ENCODE measurements around the gene SAMD4B. TPM values are rescaled to one million over a fixed set of nuclear protein-coding genes. Genes with fewer than 3 reads are reported as not detected.

Gene SAMD4B, protein sequence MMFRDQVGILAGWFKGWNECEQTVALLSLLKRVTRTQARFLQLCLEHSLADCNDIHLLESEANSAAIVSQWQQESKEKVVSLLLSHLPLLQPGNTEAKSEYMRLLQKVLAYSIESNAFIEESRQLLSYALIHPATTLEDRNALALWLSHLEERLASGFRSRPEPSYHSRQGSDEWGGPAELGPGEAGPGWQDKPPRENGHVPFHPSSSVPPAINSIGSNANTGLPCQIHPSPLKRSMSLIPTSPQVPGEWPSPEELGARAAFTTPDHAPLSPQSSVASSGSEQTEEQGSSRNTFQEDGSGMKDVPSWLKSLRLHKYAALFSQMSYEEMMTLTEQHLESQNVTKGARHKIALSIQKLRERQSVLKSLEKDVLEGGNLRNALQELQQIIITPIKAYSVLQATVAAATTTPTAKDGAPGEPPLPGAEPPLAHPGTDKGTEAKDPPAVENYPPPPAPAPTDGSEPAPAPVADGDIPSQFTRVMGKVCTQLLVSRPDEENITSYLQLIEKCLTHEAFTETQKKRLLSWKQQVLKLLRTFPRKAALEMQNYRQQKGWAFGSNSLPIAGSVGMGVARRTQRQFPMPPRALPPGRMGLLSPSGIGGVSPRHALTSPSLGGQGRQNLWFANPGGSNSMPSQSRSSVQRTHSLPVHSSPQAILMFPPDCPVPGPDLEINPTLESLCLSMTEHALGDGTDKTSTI
- total RNA-seq (2012; rRNA removed): 58.1 and 59.0 TPM in 2 replicates

DNA sequence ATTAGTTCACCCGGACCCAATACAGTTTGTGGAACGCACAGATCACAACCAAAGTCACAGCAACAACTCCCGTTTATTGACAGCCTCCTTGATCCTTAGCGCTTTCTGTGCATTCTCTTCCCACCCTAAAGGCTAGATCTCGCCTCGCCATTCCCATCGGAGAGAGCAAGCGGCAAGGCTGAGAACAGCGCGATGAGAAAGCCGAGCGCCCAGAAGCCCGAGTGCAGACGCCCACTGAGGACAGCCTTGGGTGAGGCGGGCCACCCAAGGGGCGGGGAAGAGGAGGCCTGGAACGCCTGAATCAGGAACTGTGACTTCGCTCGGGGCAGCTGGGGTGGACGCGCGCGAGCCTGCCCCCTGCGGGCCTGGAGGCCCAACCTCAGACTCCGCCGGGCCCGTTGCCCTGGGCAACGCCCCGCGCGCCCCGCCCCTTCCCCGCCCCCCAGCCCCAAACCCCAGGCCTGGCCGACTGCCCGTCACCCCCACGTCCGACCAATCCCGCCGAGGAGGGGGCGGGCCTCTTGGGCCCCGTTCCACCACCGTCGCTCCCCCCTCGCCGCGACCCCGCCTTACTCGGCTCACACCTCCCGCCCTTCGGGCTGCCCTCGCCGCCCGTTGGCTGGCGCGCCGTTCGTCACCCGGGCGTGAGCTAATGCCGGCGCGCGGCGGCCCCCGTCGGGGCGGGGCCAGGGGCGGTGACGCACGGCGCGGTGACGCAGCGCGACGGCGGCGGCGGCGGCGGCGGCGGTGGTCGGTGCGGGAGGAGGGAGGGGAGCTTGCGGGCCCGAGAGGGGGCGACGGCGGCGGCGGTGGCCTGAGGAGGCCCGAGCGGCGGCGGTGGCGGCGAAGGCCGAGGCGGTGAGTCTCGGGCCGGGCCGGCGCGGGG lies at the start of gene SAMD4B:
TSS of gene SAMD4B (plus strand) at position 703 of the 886 bp plus-strand sequence. CDS start 14,473 bp downstream, outside the sequence.
- no peaks in the 10 kb centered on the region for H3K9me3 ChIP-seq (replicated peaks; ENCODE audit: low read length)
- H3K36me3 ChIP-seq (ENCODE audit: insufficient read depth, low read length): peaks cover 16% of the 10 kb centered on the region
- H3K4me3 ChIP-seq (ENCODE audit: low read length): peak within 1 kb of the TSS; percentile 91
- H3K9ac ChIP-seq (ENCODE audit: low read depth, low read length): peak within 1 kb of the TSS; percentile 94
- peak within 1 kb of the TSS; percentile 94 for H3K4me2 ChIP-seq (ENCODE audit: low read length)
- H3K27me3 ChIP-seq (ENCODE audit: control insufficient read depth, insufficient read depth, low read length): no peaks in the 10 kb centered on the region
- H3K4me1 ChIP-seq (ENCODE audit: control insufficient read depth, insufficient read depth, low read length): peaks cover 14% of the 10 kb centered on the region

DNA sequence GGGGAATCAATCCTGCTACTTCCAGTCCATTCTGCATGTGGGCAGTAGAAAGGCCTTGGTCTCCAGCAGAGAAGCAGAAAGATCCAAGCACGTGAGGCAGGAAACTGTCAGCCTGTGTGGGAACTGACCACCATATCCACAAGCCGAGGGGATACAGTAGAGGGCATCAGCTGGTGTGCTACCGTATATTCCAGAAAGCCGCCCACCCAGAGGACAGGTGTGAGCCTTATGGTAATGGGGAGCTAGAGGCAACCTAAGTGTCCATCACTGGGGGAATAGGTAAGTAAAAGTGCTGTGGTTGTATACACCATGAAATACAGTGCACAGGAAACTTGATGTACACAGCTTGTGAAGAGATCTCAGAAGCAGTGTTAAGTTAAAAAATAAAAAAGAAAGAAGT lies 48.8 kb upstream of the SAMD4B start:
- Histone ChIP-seq H3K36me3 (ENCODE audit: insufficient read depth, low read length) (no peaks in the 10 kb centered on the region), H3K9ac (ENCODE audit: low read depth, low read length) (no peak overlapping the region), H3K27me3 (ENCODE audit: control insufficient read depth, insufficient read depth, low read length) (peaks cover 44% of the 10 kb centered on the region), H3K4me1 (ENCODE audit: control insufficient read depth, insufficient read depth, low read length) (no peaks in the 10 kb centered on the region), H3K4me3 (ENCODE audit: low read length) (no peak overlapping the region), H3K4me2 (ENCODE audit: low read length) (no peak overlapping the region), H3K9me3 (replicated peaks; ENCODE audit: low read length) (no peaks in the 10 kb centered on the region)

DNA sequence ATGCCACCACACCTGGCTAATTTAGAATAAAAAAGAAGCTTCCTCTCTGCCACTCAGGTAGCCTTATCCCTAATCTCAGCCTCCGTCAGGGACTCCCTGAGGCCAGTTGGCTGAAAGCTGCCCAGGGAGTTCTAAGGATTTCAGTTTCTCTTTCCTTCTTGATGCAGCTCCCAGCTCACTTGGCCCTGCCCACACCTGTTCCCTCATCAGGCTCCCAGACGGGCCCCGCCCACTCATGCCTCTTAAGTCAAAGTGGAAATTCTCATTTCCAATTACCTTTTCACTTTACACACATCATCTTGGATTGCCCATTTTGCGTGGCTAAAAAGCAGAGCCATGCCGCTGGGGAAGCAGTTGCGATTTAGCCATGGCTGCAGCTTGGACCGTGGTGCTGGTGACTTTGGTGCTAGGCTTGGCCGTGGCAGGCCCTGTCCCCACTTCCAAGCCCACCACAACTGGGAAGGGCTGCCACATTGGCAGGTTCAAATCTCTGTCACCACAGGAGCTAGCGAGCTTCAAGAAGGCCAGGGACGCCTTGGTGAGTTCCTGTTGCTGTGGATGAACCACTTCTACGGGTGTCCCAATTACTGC lies 46.1 kb upstream of the SAMD4B start, which contains the start of gene IFNL1:
TSS of gene IFNL1 (plus strand) at position 353 of the 591 bp plus-strand sequence. CDS start at position 368, 15 bp downstream.
- Histone ChIP-seq H3K9me3 (replicated peaks; ENCODE audit: low read length) (no peaks in the 10 kb centered on the region), H3K36me3 (ENCODE audit: insufficient read depth, low read length) (no peaks in the 10 kb centered on the region), H3K27me3 (ENCODE audit: control insufficient read depth, insufficient read depth, low read length) (peaks cover 49% of the 10 kb centered on the region), H3K4me1 (ENCODE audit: control insufficient read depth, insufficient read depth, low read length) (no peaks in the 10 kb centered on the region), H3K9ac (ENCODE audit: low read depth, low read length) (no peak within 1 kb of the TSS), H3K4me2 (ENCODE audit: low read length) (no peak within 1 kb of the TSS), H3K4me3 (ENCODE audit: low read length) (no peak within 1 kb of the TSS)

DNA sequence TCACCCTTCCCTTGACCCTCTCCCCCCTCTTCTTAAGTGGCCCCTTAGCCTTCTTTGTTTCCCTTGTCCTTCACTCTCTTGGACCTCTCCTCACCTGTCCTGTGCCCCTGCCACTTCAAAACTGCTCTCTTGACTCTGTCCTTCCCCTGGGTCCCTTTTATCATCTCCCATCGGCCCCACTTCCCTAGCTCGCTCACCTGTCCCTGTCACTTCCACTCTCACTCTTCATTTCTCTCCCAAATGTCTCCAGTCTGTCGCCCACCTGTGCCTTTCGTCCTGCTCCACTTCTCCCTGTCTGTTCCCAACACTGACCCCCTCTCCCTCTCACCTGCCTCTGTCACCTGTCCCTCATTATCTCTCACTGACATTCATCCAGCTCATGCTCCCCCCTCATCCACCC lies 45.3 kb upstream of the SAMD4B start:
- no peak overlapping the region for H3K9ac ChIP-seq (ENCODE audit: low read depth, low read length)
- no peaks in the 10 kb centered on the region for H3K9me3 ChIP-seq (replicated peaks; ENCODE audit: low read length)
- no peak overlapping the region for H3K4me2 ChIP-seq (ENCODE audit: low read length)
- H3K4me1 ChIP-seq (ENCODE audit: control insufficient read depth, insufficient read depth, low read length): no peaks in the 10 kb centered on the region
- H3K4me3 ChIP-seq (ENCODE audit: low read length): no peak overlapping the region
- H3K27me3 ChIP-seq (ENCODE audit: control insufficient read depth, insufficient read depth, low read length): peaks cover 51% of the 10 kb centered on the region
- no peaks in the 10 kb centered on the region for H3K36me3 ChIP-seq (ENCODE audit: insufficient read depth, low read length)

DNA sequence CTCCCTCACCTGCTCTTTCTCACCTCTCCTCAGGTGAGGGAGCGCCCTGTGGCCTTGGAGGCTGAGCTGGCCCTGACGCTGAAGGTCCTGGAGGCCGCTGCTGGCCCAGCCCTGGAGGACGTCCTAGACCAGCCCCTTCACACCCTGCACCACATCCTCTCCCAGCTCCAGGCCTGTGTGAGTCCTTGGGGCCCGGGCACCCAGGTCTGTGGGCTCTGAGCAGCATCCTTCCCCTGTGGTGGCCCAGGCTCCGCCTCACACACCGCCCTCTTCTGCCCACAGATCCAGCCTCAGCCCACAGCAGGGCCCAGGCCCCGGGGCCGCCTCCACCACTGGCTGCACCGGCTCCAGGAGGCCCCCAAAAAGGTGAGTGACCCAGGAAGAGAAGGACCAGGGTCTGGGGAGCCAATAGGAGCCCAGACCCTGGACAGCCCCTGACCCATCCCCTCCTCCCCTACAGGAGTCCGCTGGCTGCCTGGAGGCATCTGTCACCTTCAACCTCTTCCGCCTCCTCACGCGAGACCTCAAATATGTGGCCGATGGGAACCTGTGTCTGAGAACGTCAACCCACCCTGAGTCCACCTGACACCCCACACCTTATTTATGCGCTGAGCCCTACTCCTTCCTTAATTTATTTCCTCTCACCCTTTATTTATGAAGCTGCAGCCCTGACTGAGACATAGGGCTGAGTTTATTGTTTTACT lies 44.1 kb upstream of the SAMD4B start:
- no peak overlapping the region for H3K4me3 ChIP-seq (ENCODE audit: low read length)
- no peaks in the 10 kb centered on the region for H3K36me3 ChIP-seq (ENCODE audit: insufficient read depth, low read length)
- H3K9me3 ChIP-seq (replicated peaks; ENCODE audit: low read length): no peaks in the 10 kb centered on the region
- H3K9ac ChIP-seq (ENCODE audit: low read depth, low read length): no peak overlapping the region
- no peaks in the 10 kb centered on the region for H3K4me1 ChIP-seq (ENCODE audit: control insufficient read depth, insufficient read depth, low read length)
- no peak overlapping the region for H3K4me2 ChIP-seq (ENCODE audit: low read length)
- peaks cover 44% of the 10 kb centered on the region for H3K27me3 ChIP-seq (ENCODE audit: control insufficient read depth, insufficient read depth, low read length)

DNA sequence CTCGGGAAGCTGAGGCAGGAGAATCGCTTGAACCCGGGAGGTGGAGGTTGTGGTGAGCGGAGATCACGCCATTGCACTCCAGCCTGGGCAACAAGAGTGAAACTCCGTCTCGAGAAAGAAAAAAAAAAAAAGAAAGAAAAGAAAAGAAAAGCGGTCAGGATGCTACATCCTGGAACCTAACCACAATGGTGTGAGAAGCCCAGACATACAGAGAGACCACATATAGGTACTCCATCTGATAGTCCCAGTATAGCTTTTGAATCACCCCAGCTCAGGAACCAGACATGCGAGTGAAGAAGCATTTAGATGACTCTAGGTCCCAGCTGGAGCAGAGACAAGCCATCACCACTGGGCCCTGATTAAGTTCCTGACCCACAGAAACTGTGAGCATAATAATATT lies 42.8 kb upstream of the SAMD4B start:
- H3K4me1 ChIP-seq (ENCODE audit: control insufficient read depth, insufficient read depth, low read length): no peaks in the 10 kb centered on the region
- no peaks in the 10 kb centered on the region for H3K36me3 ChIP-seq (ENCODE audit: insufficient read depth, low read length)
- peaks cover 44% of the 10 kb centered on the region for H3K27me3 ChIP-seq (ENCODE audit: control insufficient read depth, insufficient read depth, low read length)
- no peak overlapping the region for H3K4me3 ChIP-seq (ENCODE audit: low read length)
- no peak overlapping the region for H3K4me2 ChIP-seq (ENCODE audit: low read length)
- no peaks in the 10 kb centered on the region for H3K9me3 ChIP-seq (replicated peaks; ENCODE audit: low read length)
- no peak overlapping the region for H3K9ac ChIP-seq (ENCODE audit: low read depth, low read length)

DNA sequence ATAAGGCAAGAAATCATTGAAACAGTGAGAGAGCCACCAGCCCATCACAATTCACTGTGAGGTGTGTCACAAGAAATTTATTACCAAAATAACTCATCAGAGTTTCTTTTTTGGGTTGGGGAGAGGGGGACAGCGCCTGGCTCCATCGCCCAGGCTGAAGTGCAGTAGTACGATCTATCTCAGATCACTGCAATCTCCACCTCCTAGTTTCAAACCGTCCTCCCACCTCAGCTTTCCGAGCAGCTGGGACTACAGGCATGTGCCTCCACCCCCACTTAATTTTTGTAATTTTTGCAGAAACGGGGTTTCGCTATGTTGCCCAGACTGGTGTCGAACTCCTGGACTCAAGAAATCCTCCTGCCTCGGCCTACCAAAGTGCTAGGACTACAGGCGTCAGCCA lies 42.4 kb upstream of the SAMD4B start:
- Histone ChIP-seq H3K9me3 (replicated peaks; ENCODE audit: low read length) (no peaks in the 10 kb centered on the region), H3K4me2 (ENCODE audit: low read length) (no peak overlapping the region), H3K36me3 (ENCODE audit: insufficient read depth, low read length) (no peaks in the 10 kb centered on the region), H3K27me3 (ENCODE audit: control insufficient read depth, insufficient read depth, low read length) (peaks cover 48% of the 10 kb centered on the region), H3K4me3 (ENCODE audit: low read length) (no peak overlapping the region), H3K9ac (ENCODE audit: low read depth, low read length) (no peak overlapping the region), H3K4me1 (ENCODE audit: control insufficient read depth, insufficient read depth, low read length) (no peaks in the 10 kb centered on the region)

DNA sequence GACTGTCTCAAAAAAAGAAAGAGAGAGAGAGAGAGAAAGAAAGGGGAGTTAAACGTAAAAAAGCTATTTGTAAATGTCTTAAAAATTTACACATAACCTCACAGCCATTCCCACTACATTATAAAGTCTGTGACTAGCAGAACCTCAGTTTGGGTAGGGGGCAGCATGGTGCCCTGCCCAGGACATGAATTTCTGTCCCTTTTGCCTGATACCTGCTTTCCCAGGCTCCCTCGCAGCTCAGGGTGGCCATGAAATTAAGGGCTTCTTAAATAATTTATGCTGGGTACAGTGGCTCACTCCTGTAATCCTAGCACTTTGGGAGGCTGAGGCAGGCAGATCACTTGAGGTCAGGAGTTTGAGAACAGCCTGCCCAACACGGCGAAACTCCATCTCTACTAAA lies 41.2 kb upstream of the SAMD4B start:
- Histone ChIP-seq H3K27me3 (ENCODE audit: control insufficient read depth, insufficient read depth, low read length) (peaks cover 54% of the 10 kb centered on the region), H3K36me3 (ENCODE audit: insufficient read depth, low read length) (no peaks in the 10 kb centered on the region), H3K4me2 (ENCODE audit: low read length) (no peak overlapping the region), H3K4me1 (ENCODE audit: control insufficient read depth, insufficient read depth, low read length) (no peaks in the 10 kb centered on the region), H3K9me3 (replicated peaks; ENCODE audit: low read length) (no peaks in the 10 kb centered on the region), H3K9ac (ENCODE audit: low read depth, low read length) (no peak overlapping the region), H3K4me3 (ENCODE audit: low read length) (no peak overlapping the region)

DNA sequence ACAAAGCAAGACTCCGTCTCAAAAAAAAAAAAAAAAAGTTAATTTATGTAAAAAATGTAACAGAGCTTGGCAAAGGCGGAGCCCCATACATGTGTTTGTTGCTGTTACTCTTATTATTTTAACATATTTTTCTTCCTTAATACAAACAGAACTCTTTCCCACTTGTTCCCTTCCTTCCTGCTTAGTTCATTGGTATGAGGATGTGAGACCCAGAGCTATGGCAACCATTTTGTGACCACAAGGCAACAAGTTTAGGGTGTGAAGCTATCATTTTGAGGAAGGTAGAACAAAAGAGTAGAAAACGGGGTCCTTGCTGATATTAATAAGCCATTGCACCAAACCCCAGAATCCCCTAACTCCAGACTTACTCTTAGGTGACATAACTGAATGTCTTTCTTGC lies 40.7 kb upstream of the SAMD4B start:
- Histone ChIP-seq H3K9ac (ENCODE audit: low read depth, low read length) (no peak overlapping the region), H3K4me3 (ENCODE audit: low read length) (no peak overlapping the region), H3K9me3 (replicated peaks; ENCODE audit: low read length) (no peaks in the 10 kb centered on the region), H3K27me3 (ENCODE audit: control insufficient read depth, insufficient read depth, low read length) (peaks cover 53% of the 10 kb centered on the region), H3K4me2 (ENCODE audit: low read length) (no peak overlapping the region), H3K36me3 (ENCODE audit: insufficient read depth, low read length) (no peaks in the 10 kb centered on the region), H3K4me1 (ENCODE audit: control insufficient read depth, insufficient read depth, low read length) (no peaks in the 10 kb centered on the region)

DNA sequence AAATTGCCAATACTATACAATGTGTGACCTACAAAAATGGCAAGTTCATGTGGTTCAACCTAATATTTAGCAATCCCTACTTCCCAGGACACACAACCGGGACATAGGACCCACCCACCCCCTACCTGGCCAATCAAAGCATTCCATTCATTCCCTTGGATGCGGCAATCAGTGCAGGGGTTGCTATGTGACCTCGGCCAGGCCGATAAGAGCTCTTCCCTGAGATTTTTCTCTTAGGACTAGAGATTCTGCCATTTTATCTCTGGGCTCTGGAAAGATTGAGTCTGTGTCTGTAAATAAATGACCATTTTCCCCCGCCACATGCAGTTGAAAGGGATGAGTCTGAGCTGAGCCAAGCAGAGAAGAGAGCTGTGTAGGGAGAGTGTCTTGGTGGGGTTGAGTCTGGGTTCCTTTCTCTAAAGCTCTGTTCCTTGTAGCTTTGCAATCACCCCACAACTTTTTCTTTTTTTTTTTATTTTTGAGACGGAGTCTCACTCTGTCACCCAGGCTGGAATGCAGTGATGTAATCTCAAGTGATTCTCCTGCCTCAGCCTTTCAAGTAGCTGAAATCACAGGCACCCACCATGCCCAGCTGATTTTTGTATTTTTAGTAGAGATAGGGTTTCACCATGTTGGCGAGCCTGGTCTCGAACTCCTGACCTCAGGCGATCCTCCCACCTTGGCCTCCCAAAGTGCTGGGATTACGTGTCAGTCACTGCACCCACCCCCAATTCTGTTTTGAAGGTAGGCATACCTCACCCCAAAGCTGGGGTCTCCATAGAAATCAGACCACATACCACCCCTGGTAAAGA lies 38.6 kb upstream of the SAMD4B start:
- H3K4me2 ChIP-seq (ENCODE audit: low read length): no peak overlapping the region
- no peak overlapping the region for H3K9ac ChIP-seq (ENCODE audit: low read depth, low read length)
- no peaks in the 10 kb centered on the region for H3K36me3 ChIP-seq (ENCODE audit: insufficient read depth, low read length)
- H3K4me3 ChIP-seq (ENCODE audit: low read length): no peak overlapping the region
- H3K27me3 ChIP-seq (ENCODE audit: control insufficient read depth, insufficient read depth, low read length): peaks cover 68% of the 10 kb centered on the region
- H3K4me1 ChIP-seq (ENCODE audit: control insufficient read depth, insufficient read depth, low read length): peaks cover 4% of the 10 kb centered on the region
- H3K9me3 ChIP-seq (replicated peaks; ENCODE audit: low read length): no peaks in the 10 kb centered on the region
